Inflammatory macrophage treated with lipopolysaccharide for 1 hour (primary cell): ENCODE measurements around the gene PTPRC.

Source experiments
- DNase-seq, 2 donors: peaks; one replicate each; pipeline ENCODE4 v3.0.0-alpha.2; 2020 to 2022

Gene PTPRC

GRCh38 chr1:198771563-198772153 is 132.8 kb downstream of the PTPRC start:
- DNase-seq = peak in 1 of 2 donors; percentile 33

DNA sequence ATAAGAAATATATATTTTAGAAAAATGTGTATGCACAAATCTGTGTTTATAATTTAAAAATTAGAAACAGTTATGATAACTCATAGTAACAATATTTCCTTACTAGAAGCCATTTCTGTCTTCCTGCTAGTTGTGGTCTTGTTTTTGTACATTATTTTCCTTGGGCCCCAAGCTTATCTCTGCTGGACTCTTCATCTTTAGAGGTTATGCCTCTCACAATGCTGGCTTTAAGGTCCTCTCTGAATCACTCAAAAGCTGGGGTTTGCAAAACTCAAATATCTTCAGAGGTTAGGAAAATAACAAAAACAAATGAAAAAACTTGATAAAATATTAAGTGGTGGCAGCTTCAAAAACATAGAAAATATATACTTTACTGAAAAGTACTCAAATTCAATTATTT is 133.8 kb downstream of the PTPRC start:
- DNase-seq = no peak

GRCh38 chr1:198773030-198773429 is 134.2 kb downstream of the PTPRC start:
- DNase-seq = no peak

- DNase-seq = no peak
Measured at GRCh38 chr1:198773523-198773922, 134.7 kb downstream of the PTPRC start.

DNA sequence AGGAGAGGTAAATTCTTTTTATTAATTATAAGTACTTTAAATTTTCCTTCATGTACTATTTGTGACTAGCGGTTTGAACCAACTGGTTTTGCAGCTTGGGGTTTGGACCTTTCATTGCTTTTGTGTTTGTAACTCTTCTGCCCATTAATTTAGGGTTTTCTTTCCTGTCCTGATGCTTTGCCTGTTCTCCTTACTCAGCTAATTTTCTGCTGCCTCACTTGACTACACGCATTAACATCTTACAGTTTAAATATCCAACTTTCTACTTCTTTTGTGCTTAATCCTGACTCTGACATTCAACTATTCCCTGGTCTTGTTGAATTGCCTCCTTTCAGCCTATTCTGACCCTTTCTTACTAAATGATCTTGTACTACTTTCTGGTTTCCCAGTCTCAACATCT is 135.6 kb downstream of the PTPRC start:
- DNase-seq = no peak

- DNase-seq = no peak
Measured at GRCh38 chr1:198775606-198776005, 136.8 kb downstream of the PTPRC start.

GRCh38 chr1:198776602-198777029 is 137.8 kb downstream of the PTPRC start:
- peak; percentile 84 to 91 for DNase-seq

DNA sequence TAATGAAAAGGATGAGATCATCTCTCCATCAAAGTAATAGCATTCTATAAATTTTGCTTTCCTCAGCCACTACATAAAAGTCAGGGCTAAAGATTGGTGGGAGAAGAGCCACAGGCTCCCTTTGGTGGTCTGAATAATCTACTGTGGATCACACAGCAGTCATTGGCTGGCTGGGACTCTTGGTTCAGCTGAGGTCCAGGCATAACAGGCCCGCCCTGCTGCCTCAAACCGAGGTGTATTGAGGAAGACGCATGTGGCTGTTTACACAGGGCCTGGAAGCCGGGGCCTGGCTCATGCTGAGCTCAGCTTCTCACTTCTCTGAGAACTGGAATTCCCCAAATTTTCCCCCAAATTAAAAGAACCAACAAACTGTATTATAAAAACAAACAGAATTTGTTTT is 139.2 kb downstream of the PTPRC start:
- peak; percentile 73 to 79 for DNase-seq

DNA sequence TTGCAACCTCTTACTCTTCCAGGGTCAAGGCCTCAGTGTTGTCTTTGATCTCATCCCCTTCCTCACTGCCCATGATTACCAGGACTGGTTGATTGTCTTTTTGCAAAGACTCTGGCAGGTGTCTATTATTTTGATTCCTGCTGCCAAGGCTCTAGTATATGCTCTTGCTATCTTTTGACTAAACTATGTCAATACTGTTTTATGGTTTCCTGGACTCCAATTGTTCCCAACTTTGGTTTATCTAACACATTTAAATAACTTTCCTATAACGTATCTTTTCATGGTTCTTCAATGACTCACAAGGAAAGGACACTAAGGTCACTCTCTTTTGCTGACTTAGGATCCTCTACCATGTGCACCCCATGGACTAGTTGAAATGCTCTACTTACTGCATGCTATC is 141.5 kb downstream of the PTPRC start:
- DNase-seq = no peak

DNA sequence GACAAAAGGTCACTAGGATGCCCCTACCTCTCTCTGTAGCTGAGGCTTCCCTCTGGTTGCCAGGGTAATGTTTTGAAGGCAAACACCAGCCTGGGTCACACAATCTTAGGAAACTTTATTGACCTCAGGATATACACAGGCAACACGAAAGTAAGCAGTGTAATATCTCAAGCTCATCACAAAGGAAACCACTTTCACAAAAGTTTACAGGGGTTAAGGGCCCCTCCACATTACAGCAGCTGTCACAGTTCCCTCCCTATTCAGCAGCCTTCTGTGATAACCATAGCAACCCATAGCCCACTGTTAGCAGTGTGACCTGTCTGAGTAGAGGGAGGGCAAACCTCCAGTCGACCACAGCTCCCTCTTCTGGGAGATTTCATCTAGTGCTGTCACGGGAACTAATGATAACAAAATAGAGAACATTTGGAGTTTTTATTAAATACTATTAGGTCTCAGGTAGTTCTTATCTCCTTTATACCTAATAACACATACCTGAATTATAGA is 149.8 kb downstream of the PTPRC start:
- no peak for DNase-seq

GRCh38 chr1:198793714-198794113 is 154.9 kb downstream of the PTPRC start:
- no peak for DNase-seq

DNA sequence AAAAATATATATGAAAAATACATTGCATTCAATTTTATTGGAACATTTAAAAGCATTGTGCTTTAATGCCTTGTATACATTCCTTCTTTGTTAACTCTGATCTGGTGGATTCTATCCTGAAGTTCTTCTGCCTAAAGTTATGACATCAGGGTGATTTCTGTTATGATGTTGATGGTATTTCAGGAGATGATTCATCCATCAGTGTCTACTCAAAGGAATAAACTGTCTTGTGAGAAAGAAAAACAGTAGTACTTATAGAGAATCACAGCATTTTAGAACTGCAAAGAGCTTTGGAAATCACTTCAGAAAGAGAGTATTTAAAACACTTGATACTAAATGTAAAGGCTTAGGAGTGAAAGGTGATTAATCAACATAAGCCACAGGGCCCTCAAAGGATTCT is 155.7 kb downstream of the PTPRC start:
- DNase-seq = peak; percentile 27 to 53

GRCh38 chr1:198797656-198798055 is 158.8 kb downstream of the PTPRC start:
- no peak for DNase-seq

- no peak for DNase-seq
Measured at GRCh38 chr1:198798923-198799386, 160.1 kb downstream of the PTPRC start.

GRCh38 chr1:198805498-198806151 is 166.8 kb downstream of the PTPRC start:
- no peak for DNase-seq

DNA sequence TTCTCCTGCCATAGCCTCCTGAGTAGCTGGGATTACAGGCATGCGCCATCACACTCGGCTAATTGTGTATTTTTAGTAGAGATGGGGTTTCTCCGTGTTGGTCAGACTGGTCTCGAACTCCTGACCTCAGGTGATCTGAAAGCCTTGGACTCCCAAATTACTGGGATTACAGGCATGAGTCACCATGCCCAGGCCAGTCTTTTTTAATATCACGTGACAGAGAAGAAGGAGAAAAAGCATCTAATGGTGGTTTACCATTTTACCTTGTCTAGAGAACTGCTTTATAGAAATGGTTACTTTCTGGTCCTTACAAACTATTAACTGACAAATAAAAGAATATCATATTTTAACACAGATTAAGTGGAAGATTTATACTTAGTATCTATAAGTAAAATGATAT is 168.0 kb downstream of the PTPRC start:
- DNase-seq = no peak
